ENCODE measurements around the gene NLK. TPM values are rescaled to one million over a fixed set of nuclear protein-coding genes. Genes with fewer than 3 reads are reported as not detected.

The NLK gene
- total RNA-seq, 6 donors from 2014 or later: 16.1 to 34.5 (median 19.9) TPM

- no peak for ATAC-seq (ENCODE audit: low FRiP score in 2 of 2)
- no peak for DNase-seq
- H3K9me3 ChIP-seq: no peaks in the 10 kb centered on the region
- no peak overlapping the region for H3K27ac ChIP-seq
- no peak overlapping the region for H3K4me3 ChIP-seq
- peaks cover 17 to 33% (median 26%) of the 10 kb centered on the region in 4 donors for H3K4me1 ChIP-seq
- TF ChIP-seq CTCF (IDR thresholded peaks at IDR 0.05) (no peak), POLR2A (IDR thresholded peaks at IDR 0.05) (no peak), EP300 (IDR thresholded peaks at IDR 0.05) (no peak), POLR2AphosphoS5 (IDR thresholded peaks at IDR 0.05) (no peak)
- no peaks in the 10 kb centered on the region for H3K27me3 ChIP-seq
- no peaks in the 10 kb centered on the region for H3K36me3 ChIP-seq
- 85 to 90% methylated on average over 1 of the region's 1 CpG for WGBS, 2 donors
Measured at GRCh38 chr17:28115046-28115445, 72.6 kb downstream of the NLK start.

- no peak overlapping the region for H3K4me3 ChIP-seq
- DNase-seq (no peak), ATAC-seq (ENCODE audit: low FRiP score in 2 of 2) (no peak)
- H3K27ac ChIP-seq: no peak overlapping the region
- no peaks in the 10 kb centered on the region for H3K36me3 ChIP-seq
- H3K9me3 ChIP-seq: no peaks in the 10 kb centered on the region
- H3K4me1 ChIP-seq: peaks cover 12 to 24% (median 21%) of the 10 kb centered on the region in 4 donors
- TF ChIP-seq EP300 (IDR thresholded peaks at IDR 0.05) (no peak), POLR2AphosphoS5 (IDR thresholded peaks at IDR 0.05) (no peak), POLR2A (IDR thresholded peaks at IDR 0.05) (no peak), CTCF (IDR thresholded peaks at IDR 0.05) (no peak)
- H3K27me3 ChIP-seq: no peaks in the 10 kb centered on the region
Measured at GRCh38 chr17:28117304-28117703, 74.8 kb downstream of the NLK start.

GRCh38 chr17:28118362-28118761 lies 75.9 kb downstream of the NLK start:
- TF ChIP-seq CTCF (IDR thresholded peaks at IDR 0.05): no peak
- TF ChIP-seq POLR2A (IDR thresholded peaks at IDR 0.05): no peak
- TF ChIP-seq EP300 (IDR thresholded peaks at IDR 0.05): no peak
- no peak for TF ChIP-seq POLR2AphosphoS5 (IDR thresholded peaks at IDR 0.05)
- DNase-seq: no peak
- Histone ChIP-seq H3K4me1 (peaks cover 6 to 15% (median 11%) of the 10 kb centered on the region in 4 donors), H3K27ac (peak overlapping the region in 3 of 4 donors; percentile 23 to 67 (median 33)), H3K36me3 (peaks cover 0 to 7% (median 0%) of the 10 kb centered on the region in 4 donors), H3K4me3 (peak overlapping the region in 1 of 4 donors; percentile 12), H3K27me3 (no peaks in the 10 kb centered on the region), H3K9me3 (no peaks in the 10 kb centered on the region)
- WGBS, 2 donors: 29 to 30% methylated on average over 1 of the region's 1 CpG
- peak in 1 of 2 donors; percentile 35 for ATAC-seq (ENCODE audit: low FRiP score in 2 of 2)

- H3K4me1 ChIP-seq: peaks cover 6 to 13% (median 9%) of the 10 kb centered on the region in 4 donors
Measured at GRCh38 chr17:28119046-28119445, 76.6 kb downstream of the NLK start.

More at GRCh38 chr17:28119046-28119445, 76.6 kb downstream of the NLK start:
- WGBS, 2 donors: 92 to 98% methylated on average over 2 of the region's 2 CpGs
- DNase-seq (no peak), ATAC-seq (ENCODE audit: low FRiP score in 2 of 2) (no peak)
- H3K4me3 ChIP-seq: no peak overlapping the region
- no peaks in the 10 kb centered on the region for H3K27me3 ChIP-seq
- TF ChIP-seq EP300 (IDR thresholded peaks at IDR 0.05) (no peak), POLR2A (IDR thresholded peaks at IDR 0.05) (no peak), CTCF (IDR thresholded peaks at IDR 0.05) (no peak), POLR2AphosphoS5 (IDR thresholded peaks at IDR 0.05) (no peak)
- H3K9me3 ChIP-seq: no peaks in the 10 kb centered on the region
- peaks cover 0 to 10% (median under 1%) of the 10 kb centered on the region in 4 donors for H3K36me3 ChIP-seq
- H3K27ac ChIP-seq: peak overlapping the region in 1 of 4 donors; percentile 67

Data from upper lobe of left lung (tissue), 6 donors.